ENCODE results near the gene GUSB.

The GUSB gene

DNA sequence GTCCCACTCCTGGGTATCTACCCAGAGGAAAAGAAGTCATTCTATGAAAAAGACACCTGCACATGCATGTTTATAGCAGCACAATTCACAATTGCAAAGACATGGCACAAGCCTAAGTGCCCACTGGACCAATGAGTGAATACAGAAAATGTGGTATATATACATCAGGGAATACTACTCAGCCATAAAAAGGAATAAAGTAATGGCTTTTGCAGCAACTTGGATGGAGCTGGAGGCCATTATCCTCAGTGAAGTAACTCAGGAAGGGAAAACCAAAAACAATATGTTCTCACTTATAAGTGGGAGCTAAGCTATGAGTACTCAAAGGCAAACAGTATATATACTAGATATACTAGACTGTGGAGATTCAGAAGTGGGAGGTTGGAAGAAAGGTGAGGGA is 55.4 kb downstream of the GUSB start:
- DNase-seq: no peak

DNA sequence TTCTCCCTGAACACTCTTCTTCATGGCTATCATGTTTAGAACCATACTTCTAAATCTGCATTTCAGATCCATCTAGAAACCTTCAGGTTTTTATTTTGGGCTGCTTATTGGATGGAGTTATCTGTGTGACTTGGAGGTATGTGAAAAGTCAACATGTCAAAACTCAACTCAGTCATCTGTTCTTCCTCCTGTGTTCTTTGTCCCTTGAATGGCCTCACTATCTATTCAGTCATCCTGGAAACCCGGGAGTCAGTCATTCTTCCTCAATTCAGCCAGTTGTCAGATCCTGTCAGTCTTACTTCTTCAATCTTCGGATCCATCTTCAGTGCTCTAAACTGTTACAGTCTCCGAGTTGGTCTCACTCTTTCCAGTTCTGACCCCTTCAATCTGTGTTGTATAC is 57.0 kb downstream of the GUSB start:
- no peak for DNase-seq

DNA sequence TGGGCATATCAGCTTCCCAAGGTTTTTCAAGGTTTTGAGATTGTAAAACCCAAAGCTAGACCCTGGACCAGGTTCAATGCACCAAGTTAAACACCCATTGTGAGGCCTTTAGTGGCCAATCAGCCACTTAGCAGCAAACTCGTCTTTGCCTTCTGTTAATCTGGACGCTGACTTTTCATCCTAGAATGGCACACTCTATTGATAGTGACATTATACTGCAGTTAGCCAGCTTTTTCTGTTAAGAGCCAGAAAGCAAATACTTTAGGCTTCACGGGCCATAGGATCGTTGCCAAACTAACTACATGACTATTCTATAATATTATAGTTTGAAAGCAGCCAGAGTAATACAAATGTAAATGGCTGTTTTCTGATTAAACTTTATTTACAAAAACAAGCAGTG is 57.8 kb downstream of the GUSB start:
- DNase-seq: no peak

DNA sequence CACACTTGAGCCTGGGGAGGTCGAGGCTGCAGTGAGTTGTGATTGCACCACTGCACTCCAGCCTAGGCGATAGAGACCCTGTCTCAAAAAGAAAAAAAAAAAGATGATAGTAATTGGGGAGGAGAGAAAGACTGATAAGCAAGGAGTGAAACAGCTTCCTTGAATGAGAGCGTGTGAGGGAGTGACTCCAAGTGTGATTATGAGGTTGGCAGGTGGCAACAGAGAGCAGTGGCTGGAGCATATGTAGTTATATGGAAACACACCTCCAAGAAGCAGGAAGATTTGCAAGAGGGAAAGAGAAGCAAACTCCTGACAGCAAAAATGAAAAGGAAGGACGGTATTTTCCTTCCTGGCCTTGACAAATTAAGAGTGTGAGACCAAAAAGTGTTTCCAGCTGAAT is 58.7 kb downstream of the GUSB start:
- no peak for DNase-seq

DNA sequence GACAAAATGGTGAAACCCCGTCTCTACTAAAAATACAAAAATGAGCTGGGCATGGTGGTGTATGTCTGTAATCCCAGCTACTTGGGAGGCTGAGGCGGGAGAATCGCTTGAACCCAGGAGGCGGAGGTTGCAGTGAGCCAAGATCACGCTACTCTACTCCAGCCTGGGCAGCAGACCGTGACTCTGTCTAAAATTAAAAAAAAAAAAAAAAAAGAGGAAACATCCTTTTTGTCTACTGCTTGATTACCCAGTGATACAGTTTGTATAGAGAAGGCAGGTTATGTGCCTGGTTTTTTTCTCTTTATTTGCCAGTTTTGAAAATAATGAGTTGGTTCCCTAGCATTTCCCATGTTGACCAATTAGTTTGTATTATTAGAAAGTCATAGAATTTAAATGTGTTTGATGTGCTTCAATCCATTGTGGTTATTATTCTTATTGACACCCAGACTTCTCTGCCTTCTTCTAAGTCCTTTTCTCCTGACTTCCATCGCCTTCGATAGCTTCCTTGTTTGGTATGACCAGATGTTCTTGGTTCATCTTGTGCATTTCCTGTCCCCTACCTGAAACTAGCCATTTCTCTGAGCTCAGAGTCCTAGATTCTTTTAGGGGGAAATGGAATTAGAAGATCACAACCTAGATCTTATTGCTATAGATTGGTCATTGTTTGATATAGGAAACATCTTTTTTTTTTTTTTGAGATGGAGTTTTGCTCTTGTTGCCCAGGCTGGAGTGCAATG is 65.9 kb downstream of the GUSB start:
- DNase-seq: no peak

DNA sequence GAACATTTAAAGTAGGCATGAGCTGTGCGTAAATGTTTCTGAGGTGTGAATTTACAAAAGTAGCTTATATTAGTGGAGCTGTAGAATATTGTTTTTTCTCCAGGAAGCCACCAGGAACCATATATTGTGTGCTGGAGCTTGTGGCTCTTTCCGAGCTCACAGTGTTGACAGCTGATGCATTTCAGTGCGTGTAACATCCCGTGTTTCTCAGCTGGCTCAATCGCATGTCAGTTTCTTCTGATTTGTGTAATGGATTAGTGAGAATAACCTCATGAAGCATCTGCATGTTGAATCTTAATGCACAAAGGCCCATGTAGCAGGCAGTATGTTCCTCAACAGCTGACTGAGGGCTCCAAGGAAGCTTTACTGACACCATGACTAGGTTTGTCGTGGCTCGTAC is 69.8 kb downstream of the GUSB start:
- no peak for DNase-seq
